ENCODE measurements around the gene P2RY8.
"Not testable (repeated sequence)": the region's sequence is repeated elsewhere in the genome, so short reads cannot be mapped to it uniquely, and the experiment has no call there.

The P2RY8 gene

GRCh38 chrX:1493877-1494510, 43.0 kb downstream of the P2RY8 start:
- no peak for DNase-seq (ENCODE audit: low read depth, low spot score)
- Histone ChIP-seq H3K36me3 (ENCODE audit: insufficient read depth, insufficient read length, low read length) (no peaks in the 10 kb centered on the region), H3K27me3 (ENCODE audit: insufficient read depth, insufficient read length) (no peaks in the 10 kb centered on the region), H3K9ac (ENCODE audit: insufficient read length, low read depth) (peak overlapping the region; percentile 34), H3K4me3 (ENCODE audit: insufficient read length, low read depth) (no peak overlapping the region), H3K9me3 (ENCODE audit: insufficient read depth, low read length) (no peaks in the 10 kb centered on the region; the same call in 1 of the 2 replicates), H3K4me1 (ENCODE audit: insufficient read depth, insufficient read length) (no peaks in the 10 kb centered on the region)
- TF ChIP-seq YY1 (IDR thresholded peaks at IDR 0.05; ENCODE audit: insufficient read depth, insufficient read length), result no peak

GRCh38 chrX:1493412-1493811, 43.6 kb downstream of the P2RY8 start:
- Histone ChIP-seq H3K4me1 (ENCODE audit: insufficient read depth, insufficient read length) (no peaks in the 10 kb centered on the region), H3K4me3 (ENCODE audit: insufficient read length, low read depth) (no peak overlapping the region), H3K9ac (ENCODE audit: insufficient read length, low read depth) (peak overlapping the region; percentile 34), H3K27me3 (ENCODE audit: insufficient read depth, insufficient read length) (no peaks in the 10 kb centered on the region), H3K9me3 (ENCODE audit: insufficient read depth, low read length) (no peaks in the 10 kb centered on the region; the same call in 1 of the 2 replicates), H3K36me3 (ENCODE audit: insufficient read depth, insufficient read length, low read length) (no peaks in the 10 kb centered on the region)
- TF ChIP-seq ZNF274 (IDR thresholded peaks at IDR 0.05; ENCODE audit: low read depth, low read length) (no peak), SUZ12 (IDR thresholded peaks at IDR 0.05; ENCODE audit: extremely low read depth, insufficient read depth, insufficient read length) (no peak), YY1 (IDR thresholded peaks at IDR 0.05; ENCODE audit: insufficient read depth, insufficient read length) (no peak)
- no peak for DNase-seq (ENCODE audit: low read depth, low spot score)

GRCh38 chrX:1492421-1493012, 44.5 kb downstream of the P2RY8 start:
- H3K4me3 ChIP-seq (ENCODE audit: insufficient read length, low read depth), result no peak overlapping the region
- no peaks in the 10 kb centered on the region for H3K36me3 ChIP-seq (ENCODE audit: insufficient read depth, insufficient read length, low read length)
- H3K4me1 ChIP-seq (ENCODE audit: insufficient read depth, insufficient read length), result no peaks in the 10 kb centered on the region
- H3K27me3 ChIP-seq (ENCODE audit: insufficient read depth, insufficient read length), result no peaks in the 10 kb centered on the region
- DNase-seq (ENCODE audit: low read depth, low spot score), result no peak
- TF ChIP-seq SUZ12 (IDR thresholded peaks at IDR 0.05; ENCODE audit: extremely low read depth, insufficient read depth, insufficient read length) (no peak), YY1 (IDR thresholded peaks at IDR 0.05; ENCODE audit: insufficient read depth, insufficient read length) (no peak), ZNF274 (IDR thresholded peaks at IDR 0.05; ENCODE audit: low read depth, low read length) (no peak)
- no peaks in the 10 kb centered on the region; the same call in 1 of the 2 replicates for H3K9me3 ChIP-seq (ENCODE audit: insufficient read depth, low read length)
- H3K9ac ChIP-seq (ENCODE audit: insufficient read length, low read depth), result no peak overlapping the region

DNA sequence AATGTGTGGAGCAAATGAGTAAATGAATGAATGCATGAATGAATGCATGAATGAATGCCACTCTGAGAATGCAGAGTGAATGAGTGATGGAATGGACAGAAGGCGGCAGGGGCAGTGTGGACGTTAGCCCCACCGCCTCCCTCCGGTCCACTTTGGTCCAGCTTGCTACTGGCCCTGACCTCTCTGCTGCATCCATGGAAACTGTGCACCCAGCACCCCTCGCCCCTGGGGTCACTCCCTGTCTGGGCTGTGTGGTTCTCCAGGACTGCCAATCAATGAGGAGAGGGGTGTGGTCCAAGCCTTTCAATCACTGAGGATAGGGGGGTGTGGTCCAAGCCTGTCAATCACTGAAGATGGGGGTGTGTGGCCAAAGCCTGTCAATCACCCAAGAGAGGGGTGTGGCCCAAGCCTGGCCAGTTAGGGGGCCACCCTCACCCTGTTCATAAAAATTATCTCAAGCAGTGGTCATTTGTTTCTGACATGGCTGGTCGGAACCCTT, 45.1 kb downstream of the P2RY8 start:
- H3K4me1 ChIP-seq (ENCODE audit: insufficient read depth, insufficient read length), result no peaks in the 10 kb centered on the region
- no peaks in the 10 kb centered on the region for H3K27me3 ChIP-seq (ENCODE audit: insufficient read depth, insufficient read length)
- no peak overlapping the region for H3K9ac ChIP-seq (ENCODE audit: insufficient read length, low read depth)
- TF ChIP-seq ZNF274 (IDR thresholded peaks at IDR 0.05; ENCODE audit: low read depth, low read length), result no peak
- TF ChIP-seq YY1 (IDR thresholded peaks at IDR 0.05; ENCODE audit: insufficient read depth, insufficient read length), result no peak
- no peak for TF ChIP-seq SUZ12 (IDR thresholded peaks at IDR 0.05; ENCODE audit: extremely low read depth, insufficient read depth, insufficient read length)
- DNase-seq (ENCODE audit: low read depth, low spot score), result peak; percentile 58
- no peak overlapping the region for H3K4me3 ChIP-seq (ENCODE audit: insufficient read length, low read depth)
- no peaks in the 10 kb centered on the region; the same call in 1 of the 2 replicates for H3K9me3 ChIP-seq (ENCODE audit: insufficient read depth, low read length)
- H3K36me3 ChIP-seq (ENCODE audit: insufficient read depth, insufficient read length, low read length), result no peaks in the 10 kb centered on the region

DNA sequence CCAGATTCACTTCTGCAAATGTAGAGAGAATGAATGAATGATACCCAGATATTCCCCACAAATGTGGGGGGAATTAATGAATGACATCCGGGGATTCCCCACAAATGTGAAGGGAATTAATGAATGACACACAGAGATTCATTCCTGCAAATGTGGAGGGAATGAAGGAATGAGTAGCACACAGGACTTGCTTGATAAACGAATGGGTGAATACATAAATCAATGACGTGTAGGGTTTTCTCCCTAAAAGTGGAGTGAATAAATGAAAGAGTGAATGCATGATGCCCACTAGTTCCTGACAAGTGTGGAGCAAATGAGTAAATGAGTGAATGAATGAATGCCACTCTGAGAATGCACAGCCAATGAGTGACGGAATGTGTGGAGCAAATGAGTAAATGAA, 45.7 kb downstream of the P2RY8 start:
- H3K4me3 ChIP-seq (ENCODE audit: insufficient read length, low read depth); H3K27me3 ChIP-seq (ENCODE audit: insufficient read depth, insufficient read length); H3K9ac ChIP-seq (ENCODE audit: insufficient read length, low read depth); DNase-seq (ENCODE audit: low read depth, low spot score); H3K4me1 ChIP-seq (ENCODE audit: insufficient read depth, insufficient read length); H3K9me3 ChIP-seq (ENCODE audit: insufficient read depth, low read length); H3K36me3 ChIP-seq (ENCODE audit: insufficient read depth, insufficient read length, low read length): not testable (repeated sequence)

GRCh38 chrX:1490723-1491122, 46.3 kb downstream of the P2RY8 start:
- not testable (repeated sequence) for H3K36me3 ChIP-seq (ENCODE audit: insufficient read depth, insufficient read length, low read length); DNase-seq (ENCODE audit: low read depth, low spot score); H3K9ac ChIP-seq (ENCODE audit: insufficient read length, low read depth); H3K9me3 ChIP-seq (ENCODE audit: insufficient read depth, low read length); H3K4me1 ChIP-seq (ENCODE audit: insufficient read depth, insufficient read length); H3K27me3 ChIP-seq (ENCODE audit: insufficient read depth, insufficient read length); H3K4me3 ChIP-seq (ENCODE audit: insufficient read length, low read depth)

GRCh38 chrX:1489354-1489753, 47.6 kb downstream of the P2RY8 start:
- DNase-seq (ENCODE audit: low read depth, low spot score); H3K4me1 ChIP-seq (ENCODE audit: insufficient read depth, insufficient read length); H3K36me3 ChIP-seq (ENCODE audit: insufficient read depth, insufficient read length, low read length); H3K4me3 ChIP-seq (ENCODE audit: insufficient read length, low read depth); H3K27me3 ChIP-seq (ENCODE audit: insufficient read depth, insufficient read length); H3K9me3 ChIP-seq (ENCODE audit: insufficient read depth, low read length); H3K9ac ChIP-seq (ENCODE audit: insufficient read length, low read depth): not testable (repeated sequence)

DNA sequence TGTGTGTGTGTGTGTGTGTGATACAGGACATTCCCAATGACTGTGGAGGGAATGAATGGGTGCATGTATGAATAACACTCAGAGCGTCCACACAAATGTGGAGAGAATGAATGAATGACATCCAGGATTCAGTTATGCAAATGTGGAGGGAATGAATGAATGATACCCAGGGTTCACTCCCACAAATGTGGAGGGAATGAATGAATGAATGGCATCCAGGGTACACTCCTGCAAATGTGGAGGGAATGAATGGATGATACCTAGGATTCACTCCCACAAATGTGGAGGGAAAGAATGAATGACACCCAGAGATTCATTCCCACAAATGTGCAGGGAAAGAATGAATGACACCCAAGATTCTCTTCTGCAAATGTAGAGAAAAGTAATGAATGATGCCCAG, 48.2 kb downstream of the P2RY8 start:
- Histone ChIP-seq H3K9ac (ENCODE audit: insufficient read length, low read depth) (no peak overlapping the region), H3K9me3 (ENCODE audit: insufficient read depth, low read length) (peaks cover 6% of the 10 kb centered on the region; the same call in 1 of the 2 replicates), H3K36me3 (ENCODE audit: insufficient read depth, insufficient read length, low read length) (no peaks in the 10 kb centered on the region), H3K27me3 (ENCODE audit: insufficient read depth, insufficient read length) (no peaks in the 10 kb centered on the region), H3K4me3 (ENCODE audit: insufficient read length, low read depth) (no peak overlapping the region), H3K4me1 (ENCODE audit: insufficient read depth, insufficient read length) (peaks cover 3% of the 10 kb centered on the region)
- DNase-seq (ENCODE audit: low read depth, low spot score), result no peak
- TF ChIP-seq YY1 (IDR thresholded peaks at IDR 0.05; ENCODE audit: insufficient read depth, insufficient read length) (no peak), ZNF274 (IDR thresholded peaks at IDR 0.05; ENCODE audit: low read depth, low read length) (no peak), SUZ12 (IDR thresholded peaks at IDR 0.05; ENCODE audit: extremely low read depth, insufficient read depth, insufficient read length) (no peak)

Measured in NT2/D1 (cell line).